Right renal pelvis (tissue), 4 donors: ENCODE results near the gene EIF4A3. TPM values are rescaled to one million over a fixed set of nuclear protein-coding genes. Genes with fewer than 3 reads are reported as not detected.

Experiments
- DNase-seq, 4 donors: peaks; one replicate each; pipeline ENCODE4 v3.0.0-alpha.2; 2013; ENCODE audit warnings: low read depth in 4 of 4, low spot score in 3 of 4, missing footprints in 1 of 4
- polyA plus RNA-seq, 4 donors: library from polyadenylated mRNA; unstranded; fragments of 120-200 nt; gene quantifications; one replicate each; pipeline ENCODE4 v1.2.1, GENCODE V29; 2013; ENCODE audit not compliant: insufficient read length in 4 of 4

EIF4A3 gene
- polyA plus RNA-seq, 4 donors: 115 to 121 (median 117) TPM

- no peak for DNase-seq
Measured at GRCh38 chr17:80084773-80085172, 62.2 kb downstream of the EIF4A3 start.

Other genes with a start within 250 kb of the EIF4A3 start
- gene TBC1D16, start 111.3 kb downstream of the EIF4A3 start, polyA plus RNA-seq: 10 to 100 TPM; 27.2 to 35.6 (median 34.1) TPM
- 10 to 100 TPM; 10.2 to 15.7 (median 12.9) TPM for gene CCDC40, start 110.5 kb downstream of the EIF4A3 start, polyA plus RNA-seq
- gene GAA, start 45.5 kb downstream of the EIF4A3 start, polyA plus RNA-seq: 10 to 100 TPM; 37.8 to 71.2 (median 50.5) TPM
- gene CARD14, start 22.9 kb upstream of the EIF4A3 start, polyA plus RNA-seq: 1 to 10 TPM in 3 of 4 donors, under 1 TPM in 1; 0.90 to 1.5 (median 1.2) TPM
- 10 to 100 TPM; 33.5 to 40.2 (median 38.6) TPM for gene SGSH, start 73.2 kb upstream of the EIF4A3 start, polyA plus RNA-seq
- gene SLC26A11, start 73.3 kb upstream of the EIF4A3 start, polyA plus RNA-seq: 10 to 100 TPM; 22.9 to 28.8 (median 25.7) TPM
- gene RNF213, start 113.7 kb upstream of the EIF4A3 start, polyA plus RNA-seq: 10 to 100 TPM; 51.7 to 61.4 (median 55.2) TPM